Epithelial cell of esophagus (primary cell): ENCODE results near the gene PIP4K2A.

Experiments used
- DNase-seq: peaks from one replicate; pipeline ENCODE4 v3.0.0; 2010; ENCODE audit warnings: low read depth
- H3K4me3 ChIP-seq: 2 replicates; pipeline ENCODE4 v1.5.1; 2011; ENCODE audit warnings: mild to moderate bottlenecking, low read length, control low read depth
- TF ChIP-seq, protein P1 (sequence below): IDR thresholded peaks from 2 replicates; pipeline ENCODE4 v1.5.1; 2011; ENCODE audit warnings: low read depth, mild to moderate bottlenecking, low read length, control low read depth, inconsistent platforms; ENCODE audit not compliant: insufficient read depth; ENCODE audit errors: missing control alignments

PIP4K2A gene

DNA sequence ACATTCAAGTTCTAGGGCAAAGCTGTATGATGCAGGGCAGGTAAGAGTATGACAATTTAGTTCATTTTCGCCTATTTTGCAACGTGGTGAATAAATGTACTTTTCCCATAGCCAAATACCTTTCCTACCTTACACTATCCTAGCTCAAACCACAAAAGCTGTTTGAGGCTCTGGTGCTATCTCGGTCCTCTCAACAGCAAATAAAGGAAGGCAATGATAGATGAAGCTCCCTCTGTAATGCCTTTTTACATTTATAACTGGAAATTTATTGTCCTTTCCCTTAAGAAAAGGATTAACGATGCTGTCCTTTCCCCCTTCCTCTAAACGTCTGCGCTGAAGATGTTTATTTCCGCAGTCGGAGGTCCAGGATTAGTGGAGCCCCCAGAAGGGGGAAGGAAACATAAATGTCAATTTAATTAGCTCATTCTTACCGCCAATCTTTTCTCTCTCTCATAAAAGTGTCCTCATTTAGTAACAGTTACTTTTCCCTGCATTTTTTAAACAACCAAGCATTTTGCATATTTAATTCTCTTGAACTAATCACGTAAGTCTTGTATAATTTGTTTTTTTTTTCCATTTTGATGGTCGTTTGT lies 114.6 kb downstream of the PIP4K2A start:
- TF ChIP-seq, protein P1, sequence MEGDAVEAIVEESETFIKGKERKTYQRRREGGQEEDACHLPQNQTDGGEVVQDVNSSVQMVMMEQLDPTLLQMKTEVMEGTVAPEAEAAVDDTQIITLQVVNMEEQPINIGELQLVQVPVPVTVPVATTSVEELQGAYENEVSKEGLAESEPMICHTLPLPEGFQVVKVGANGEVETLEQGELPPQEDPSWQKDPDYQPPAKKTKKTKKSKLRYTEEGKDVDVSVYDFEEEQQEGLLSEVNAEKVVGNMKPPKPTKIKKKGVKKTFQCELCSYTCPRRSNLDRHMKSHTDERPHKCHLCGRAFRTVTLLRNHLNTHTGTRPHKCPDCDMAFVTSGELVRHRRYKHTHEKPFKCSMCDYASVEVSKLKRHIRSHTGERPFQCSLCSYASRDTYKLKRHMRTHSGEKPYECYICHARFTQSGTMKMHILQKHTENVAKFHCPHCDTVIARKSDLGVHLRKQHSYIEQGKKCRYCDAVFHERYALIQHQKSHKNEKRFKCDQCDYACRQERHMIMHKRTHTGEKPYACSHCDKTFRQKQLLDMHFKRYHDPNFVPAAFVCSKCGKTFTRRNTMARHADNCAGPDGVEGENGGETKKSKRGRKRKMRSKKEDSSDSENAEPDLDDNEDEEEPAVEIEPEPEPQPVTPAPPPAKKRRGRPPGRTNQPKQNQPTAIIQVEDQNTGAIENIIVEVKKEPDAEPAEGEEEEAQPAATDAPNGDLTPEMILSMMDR = no peak
- no peak overlapping the region for H3K4me3 ChIP-seq
- no peak for DNase-seq

DNA sequence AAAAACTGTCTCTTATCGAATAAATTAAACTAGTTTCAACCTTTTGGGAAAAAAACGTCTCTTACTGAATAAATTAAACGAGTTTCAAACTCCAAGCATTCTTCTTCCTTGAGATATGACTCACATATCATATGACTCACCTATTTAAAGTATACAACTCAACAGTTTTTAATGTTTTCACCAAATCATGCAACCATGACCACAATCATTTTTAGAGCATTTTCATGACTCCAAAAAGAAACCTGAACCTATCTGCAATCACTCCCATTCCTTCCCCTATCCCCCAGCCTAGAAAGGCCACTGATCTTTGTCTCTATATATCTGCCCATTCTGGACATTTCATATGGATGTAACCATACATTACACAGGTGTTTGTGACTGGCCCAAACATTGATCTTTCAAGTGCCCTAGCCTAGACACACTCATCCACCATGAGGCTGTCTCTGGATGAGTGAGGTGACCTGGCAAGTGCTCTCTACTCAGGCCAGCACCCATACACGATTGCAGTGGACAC lies 115.3 kb downstream of the PIP4K2A start:
- H3K4me3 ChIP-seq = no peak overlapping the region
- TF ChIP-seq, protein P1 = no peak
- peak; percentile 44 for DNase-seq

DNA sequence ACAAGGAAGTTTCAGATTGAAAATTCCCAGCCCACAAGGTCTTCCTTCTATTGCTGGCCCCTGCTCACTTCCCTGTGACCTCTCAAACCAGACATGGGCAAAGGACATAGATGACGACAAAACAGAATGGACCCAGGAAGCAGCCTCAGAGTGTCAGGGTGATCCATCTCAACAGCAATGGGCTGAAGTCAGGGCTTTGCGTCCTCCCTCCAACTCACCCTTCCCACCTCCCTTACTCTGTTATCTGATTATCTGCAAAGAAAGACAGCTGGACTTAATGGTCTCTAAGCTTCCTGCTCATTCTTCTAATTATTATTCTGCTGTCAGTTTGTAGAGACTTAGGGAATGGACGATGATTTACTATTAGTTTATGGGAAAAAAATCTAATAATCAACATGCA lies 115.9 kb downstream of the PIP4K2A start:
- TF ChIP-seq, protein P1 = no peak
- no peak overlapping the region for H3K4me3 ChIP-seq
- no peak for DNase-seq

DNA sequence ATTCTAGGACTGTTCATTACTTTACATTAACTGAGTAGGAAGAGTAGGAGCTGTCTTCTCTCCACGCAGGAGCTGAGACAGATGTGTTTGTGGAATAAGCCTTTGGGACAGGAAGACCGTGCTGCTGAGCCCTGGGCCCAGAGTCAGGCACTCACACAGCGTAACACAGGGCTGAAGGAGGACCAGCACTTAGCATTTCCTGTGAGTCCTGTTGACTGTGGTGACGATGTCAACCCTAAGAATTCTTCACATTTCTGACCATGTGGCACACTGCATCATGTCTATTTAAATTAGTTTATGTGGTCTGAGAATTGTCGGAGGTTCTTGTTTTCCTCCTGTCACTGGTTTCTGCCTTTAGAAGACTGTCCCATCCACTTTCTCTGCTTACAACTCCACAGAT lies 117.2 kb downstream of the PIP4K2A start:
- no peak for DNase-seq
- H3K4me3 ChIP-seq = no peak overlapping the region
- TF ChIP-seq, protein P1 = no peak

DNA sequence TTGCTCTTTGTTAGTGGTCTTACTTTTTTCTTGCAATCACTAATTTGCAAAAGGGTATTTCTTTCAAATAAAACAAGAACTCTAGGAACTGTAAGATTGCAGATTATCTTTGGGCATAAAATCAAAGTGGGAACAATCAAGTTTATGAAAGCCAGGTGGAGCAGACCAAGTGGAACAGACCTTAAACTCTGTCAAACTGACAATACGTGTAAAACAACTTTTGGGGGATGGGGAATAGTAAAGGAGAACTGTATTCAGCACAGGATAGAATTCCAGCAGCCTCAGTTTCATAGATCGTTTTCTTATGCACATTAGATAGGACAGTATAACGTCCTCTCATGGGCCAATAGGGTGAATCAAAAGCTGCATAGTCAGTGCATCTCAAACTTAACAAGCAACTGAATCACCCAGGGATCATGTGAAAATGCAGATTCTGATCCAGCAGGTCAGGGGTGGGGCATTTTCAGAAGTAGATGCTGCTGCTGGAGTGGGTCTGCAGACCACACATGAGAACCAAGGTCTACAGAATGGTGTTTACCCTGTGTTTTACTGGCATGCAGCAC lies 120.7 kb downstream of the PIP4K2A start:
- no peak overlapping the region for H3K4me3 ChIP-seq
- TF ChIP-seq, protein P1 = no peak
- no peak for DNase-seq

DNA sequence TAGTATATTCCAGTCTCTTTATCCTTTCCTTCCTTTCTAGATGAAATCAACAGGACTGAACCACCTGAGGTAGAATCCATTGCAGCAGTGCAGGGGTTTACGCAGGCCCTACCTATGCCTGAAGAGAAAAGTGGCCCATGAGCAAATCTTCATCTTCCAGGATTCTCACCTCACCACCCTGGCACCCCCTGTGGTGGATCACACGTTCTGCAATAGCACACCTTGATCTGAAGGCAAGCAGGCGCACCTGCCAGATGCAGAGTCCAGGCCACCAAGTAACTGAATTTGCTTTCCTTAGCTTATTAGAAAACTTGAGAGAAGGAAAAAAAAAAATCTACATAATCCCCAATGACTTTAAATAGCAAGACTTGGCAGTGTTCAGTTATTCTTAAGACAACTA lies 121.4 kb downstream of the PIP4K2A start:
- no peak overlapping the region for H3K4me3 ChIP-seq
- TF ChIP-seq, protein P1 = no peak
- no peak for DNase-seq

DNA sequence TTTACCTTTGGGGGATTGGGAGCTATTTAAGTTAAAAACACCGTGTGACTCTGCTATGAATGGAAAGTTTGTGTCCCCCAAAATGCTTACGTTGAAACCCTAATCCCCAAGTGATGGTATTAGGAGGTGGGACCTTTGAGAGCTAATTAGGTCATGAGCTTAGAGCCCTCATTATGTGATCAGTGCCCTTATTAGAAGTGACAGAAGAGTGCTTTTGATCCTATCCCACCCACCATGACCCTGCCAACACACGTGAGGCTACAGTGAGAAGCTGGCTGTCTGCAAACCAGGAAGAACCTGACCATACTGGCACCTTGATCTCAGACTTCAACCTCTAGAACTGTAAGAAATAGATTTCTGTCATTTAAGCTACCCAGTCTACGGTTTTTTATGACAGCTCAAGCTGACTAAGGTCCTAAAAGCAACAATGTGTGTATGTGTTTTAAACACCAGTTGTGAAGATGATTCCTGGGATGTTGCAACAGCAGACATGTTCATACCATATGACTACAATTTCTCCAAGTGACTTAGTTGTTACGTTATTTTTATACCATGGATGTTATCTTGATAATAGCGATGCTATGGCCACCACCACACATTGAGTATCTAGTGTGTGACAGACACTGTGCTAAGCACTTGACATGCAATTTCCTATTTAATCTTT lies 124.4 kb downstream of the PIP4K2A start:
- TF ChIP-seq, protein P1 = no peak
- H3K4me3 ChIP-seq = no peak overlapping the region
- DNase-seq = no peak
